Body of pancreas (tissue), 4 donors: ENCODE results near the gene TNIK. TPM values are rescaled to one million over a fixed set of nuclear protein-coding genes. Genes with fewer than 3 reads are reported as not detected.

Experiments
- ATAC-seq: fragments of 150-250 bp; one replicate; pipeline ENCODE4 v1.9.1; 2016
- DNase-seq, 4 donors: peaks; one replicate each; pipeline ENCODE4 v3.0.0-alpha.2; 2019
- H3K27ac ChIP-seq, 4 donors: fragments of 200-600 bp; sonication (generic); 1 replicate in 3 of 4; 2 replicates in 1 of 4; pipeline versions ENCODE4 v1.5.1 to v1.6.1; 2016 to 2019; ENCODE audit warnings: mild to moderate bottlenecking in 1 of 4, mixed read lengths in 1 of 4, moderate library complexity in 1 of 4
- H3K27me3 ChIP-seq, 2 donors: fragments of 200-600 bp; sonication (generic); one replicate each; pipeline ENCODE4 v1.6.0; 2016; ENCODE audit warnings: mild to moderate bottlenecking in 1 of 2
- H3K36me3 ChIP-seq, 2 donors: fragments of 200-600 bp; sonication (generic); replicated peaks in 1 of 2; 2 replicates each; pipeline ENCODE4 v1.5.1; 2016; ENCODE audit warnings: low read depth in 2 of 2; ENCODE audit not compliant: insufficient read depth in 1 of 2
- H3K4me1 ChIP-seq: fragments of 200-600 bp; sonication (generic); one replicate; pipeline ENCODE4 v1.6.0; 2016
- H3K4me3 ChIP-seq, 2 donors: fragments of 200-600 bp; sonication (generic); 1 replicate in 1 of 2; 2 replicates in 1 of 2; pipeline ENCODE4 v1.5.1; 2016 to 2019
- H3K9me3 ChIP-seq, 3 donors: fragments of 200-600 bp; sonication (generic); 1 replicate in 2 of 3; 2 replicates in 1 of 3; pipeline ENCODE4 v1.5.1; 2016
- CTCF ChIP-seq, 7 experiments: fragments of 450-650 bp in 4 of 7; fragments of 200-600 bp in 3 of 7; sonication (generic) in 3 of 7; IDR thresholded peaks; one replicate each; pipeline ENCODE4 v1.5.1; 2016 to 2019; ENCODE audit warnings: antibody characterized with exemption in 7 of 7
- POLR2A ChIP-seq, 3 donors: fragments of 450-650 bp; IDR thresholded peaks; one replicate each; pipeline ENCODE4 v1.6.1; 2016; ENCODE audit warnings: antibody characterized with exemption in 3 of 3, mild to moderate bottlenecking in 2 of 3
- WGBS, 2 donors: methylation state at CpG; one replicate each; pipeline ENCODE4 v1.1.5; 2017; 5-methylcytosine and 5-hydroxymethylcytosine counted together
- intact Hi-C: fragments of 100-400 bp; cut with DNase I; formaldehyde crosslinking; loops from one replicate; pipeline ENCODE4 v1.15.1; 2023
- total RNA-seq, 2 donors: library from RNA; depleted of rRNA; stranded (reverse); fragments of >200 nt; gene quantifications; one replicate each; pipeline ENCODE4 v1.1.0, GENCODE V29; 2016

The TNIK gene
- total RNA-seq, 2 donors from 2014 or later: 7.6 to 9.6 TPM

- H3K27me3 ChIP-seq: no peaks in the 10 kb centered on the region
- intact Hi-C loops: no loop called here
- no peak overlapping the region for H3K27ac ChIP-seq
- H3K36me3 ChIP-seq: no peaks in the 10 kb centered on the region
- H3K9me3 ChIP-seq: no peaks in the 10 kb centered on the region
- 87 to 90% methylated on average over 5 of the region's 5 CpGs for WGBS, 2 donors
- no peaks in the 10 kb centered on the region for H3K4me1 ChIP-seq
- no peak for ATAC-seq
- DNase-seq: no peak
- H3K4me3 ChIP-seq: no peak overlapping the region
- no peak for TF ChIP-seq CTCF (IDR thresholded peaks at IDR 0.05)
Observed at GRCh38 chr3:171416061-171416460, 44.1 kb downstream of the TNIK start.

- Histone ChIP-seq H3K36me3 (no peaks in the 10 kb centered on the region), H3K9me3 (no peaks in the 10 kb centered on the region), H3K27me3 (no peaks in the 10 kb centered on the region), H3K27ac (no peak overlapping the region), H3K4me3 (no peak overlapping the region), H3K4me1 (no peaks in the 10 kb centered on the region)
- no peak for DNase-seq
- no peak for TF ChIP-seq POLR2A (IDR thresholded peaks at IDR 0.05)
- no peak for TF ChIP-seq CTCF (IDR thresholded peaks at IDR 0.05)
- ATAC-seq: no peak
- 87 to 88% methylated on average over 2 of the region's 2 CpGs for WGBS, 2 donors
- intact Hi-C loops: no loop called here
Observed at GRCh38 chr3:171415070-171415469, 45.1 kb downstream of the TNIK start.

DNA sequence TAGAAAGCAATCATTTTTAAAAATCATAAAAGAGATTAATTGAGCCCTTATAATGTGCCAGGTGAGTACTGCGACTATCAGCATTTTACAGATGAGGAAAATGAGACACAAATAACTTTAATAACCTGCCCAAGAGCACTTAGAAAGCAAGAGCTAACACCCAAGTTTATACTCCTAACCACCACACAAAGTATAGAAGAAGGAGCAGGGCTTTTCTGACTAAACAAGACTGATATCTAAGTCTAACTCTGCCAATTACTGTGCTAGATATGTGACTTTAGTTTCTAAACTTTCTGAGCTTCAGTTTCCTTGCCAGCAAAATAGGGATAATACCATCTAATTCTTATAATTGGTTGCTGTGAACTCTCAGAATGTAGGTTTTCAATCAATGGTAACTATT is 47.7 kb downstream of the TNIK start:
- Histone ChIP-seq H3K4me1 (no peaks in the 10 kb centered on the region), H3K4me3 (no peak overlapping the region), H3K27me3 (no peaks in the 10 kb centered on the region), H3K9me3 (no peaks in the 10 kb centered on the region), H3K27ac (no peak overlapping the region), H3K36me3 (no peaks in the 10 kb centered on the region)
- intact Hi-C loops: no loop called here
- ATAC-seq (no peak), DNase-seq (no peak)
- TF ChIP-seq POLR2A (IDR thresholded peaks at IDR 0.05) (no peak), CTCF (IDR thresholded peaks at IDR 0.05) (no peak)
- WGBS, 2 donors: 67 to 68% methylated on average over 1 of the region's 1 CpG

GRCh38 chr3:171412054-171412453 is 48.2 kb downstream of the TNIK start:
- H3K27me3 ChIP-seq: no peaks in the 10 kb centered on the region
- H3K4me3 ChIP-seq: no peak overlapping the region
- TF ChIP-seq POLR2A (IDR thresholded peaks at IDR 0.05) (no peak), CTCF (IDR thresholded peaks at IDR 0.05) (no peak)
- intact Hi-C loops: no loop called here
- 66 to 69% methylated on average over 2 of the region's 2 CpGs for WGBS, 2 donors
- ATAC-seq: no peak
- no peak overlapping the region for H3K27ac ChIP-seq
- no peaks in the 10 kb centered on the region for H3K9me3 ChIP-seq
- H3K36me3 ChIP-seq: no peaks in the 10 kb centered on the region
- H3K4me1 ChIP-seq: no peaks in the 10 kb centered on the region
- no peak for DNase-seq

GRCh38 chr3:171410186-171410585 is 50.0 kb downstream of the TNIK start:
- no peak overlapping the region for H3K4me3 ChIP-seq
- DNase-seq (no peak), ATAC-seq (no peak)
- H3K36me3 ChIP-seq: no peaks in the 10 kb centered on the region
- intact Hi-C loops: no loop called here
- no peaks in the 10 kb centered on the region for H3K9me3 ChIP-seq
- WGBS, 2 donors: 95 to 98% methylated on average over 6 of the region's 6 CpGs
- no peak overlapping the region for H3K27ac ChIP-seq
- H3K27me3 ChIP-seq: no peaks in the 10 kb centered on the region
- TF ChIP-seq POLR2A (IDR thresholded peaks at IDR 0.05) (no peak), CTCF (IDR thresholded peaks at IDR 0.05) (no peak)
- no peaks in the 10 kb centered on the region for H3K4me1 ChIP-seq
